ENCODE results near the gene FNDC3B. TPM values are rescaled to one million over a fixed set of nuclear protein-coding genes. Genes with fewer than 3 reads are reported as not detected.

Gene FNDC3B
- total RNA-seq, 1 donor from 2014 or later = 71.3 TPM

GRCh38 chr3:172083995-172084409 is 44.6 kb downstream of the FNDC3B start:
- Histone ChIP-seq H3K27me3 (ENCODE audit: control insufficient read depth, insufficient read depth, low read length) (no peaks in the 10 kb centered on the region), H3K4me3 (ENCODE audit: low read depth, low read length) (no peak overlapping the region), H3K36me3 (ENCODE audit: control insufficient read depth, insufficient read depth, low read length) (no peaks in the 10 kb centered on the region)
- DNase-seq (ENCODE audit: low read depth) = no peak
- no peak for TF ChIP-seq CTCF (IDR thresholded peaks at IDR 0.05; ENCODE audit: insufficient read depth, low read length, poor library complexity, severe bottlenecking)

- no peak for TF ChIP-seq CTCF (IDR thresholded peaks at IDR 0.05; ENCODE audit: insufficient read depth, low read length, poor library complexity, severe bottlenecking)
These were observed 45.6 kb downstream of the FNDC3B start for GRCh38 chr3:172084871-172085556.

GRCh38 chr3:172085557-172085895 is 46.1 kb downstream of the FNDC3B start:
- no peak for DNase-seq (ENCODE audit: low read depth)
- H3K4me3 ChIP-seq (ENCODE audit: low read depth, low read length) = no peak overlapping the region
- no peaks in the 10 kb centered on the region for H3K27me3 ChIP-seq (ENCODE audit: control insufficient read depth, insufficient read depth, low read length)
- no peak for TF ChIP-seq CTCF (IDR thresholded peaks at IDR 0.05; ENCODE audit: insufficient read depth, low read length, poor library complexity, severe bottlenecking)
- H3K36me3 ChIP-seq (ENCODE audit: control insufficient read depth, insufficient read depth, low read length) = no peaks in the 10 kb centered on the region

More at GRCh38 chr3:172084871-172085556, 45.6 kb downstream of the FNDC3B start:
- Histone ChIP-seq H3K36me3 (ENCODE audit: control insufficient read depth, insufficient read depth, low read length) (no peaks in the 10 kb centered on the region), H3K27me3 (ENCODE audit: control insufficient read depth, insufficient read depth, low read length) (no peaks in the 10 kb centered on the region), H3K4me3 (ENCODE audit: low read depth, low read length) (no peak overlapping the region)
- DNase-seq (ENCODE audit: low read depth) = no peak

GRCh38 chr3:172086071-172086470 is 46.7 kb downstream of the FNDC3B start:
- Histone ChIP-seq H3K27me3 (ENCODE audit: control insufficient read depth, insufficient read depth, low read length) (no peaks in the 10 kb centered on the region), H3K36me3 (ENCODE audit: control insufficient read depth, insufficient read depth, low read length) (no peaks in the 10 kb centered on the region), H3K4me3 (ENCODE audit: low read depth, low read length) (no peak overlapping the region)
- no peak for DNase-seq (ENCODE audit: low read depth)
- no peak for TF ChIP-seq CTCF (IDR thresholded peaks at IDR 0.05; ENCODE audit: insufficient read depth, low read length, poor library complexity, severe bottlenecking)

GRCh38 chr3:172087198-172087597 is 47.8 kb downstream of the FNDC3B start:
- TF ChIP-seq CTCF (IDR thresholded peaks at IDR 0.05; ENCODE audit: insufficient read depth, low read length, poor library complexity, severe bottlenecking) = no peak

More at GRCh38 chr3:172087198-172087597, 47.8 kb downstream of the FNDC3B start:
- H3K4me3 ChIP-seq (ENCODE audit: low read depth, low read length) = no peak overlapping the region
- H3K36me3 ChIP-seq (ENCODE audit: control insufficient read depth, insufficient read depth, low read length) = no peaks in the 10 kb centered on the region
- no peaks in the 10 kb centered on the region for H3K27me3 ChIP-seq (ENCODE audit: control insufficient read depth, insufficient read depth, low read length)
- no peak for DNase-seq (ENCODE audit: low read depth)

Data from kidney epithelial cell (primary cell).